ENCODE results near the gene ASIC4. TPM values are rescaled to one million over a fixed set of nuclear protein-coding genes. Genes with fewer than 3 reads are reported as not detected.

Gene ASIC4
- total RNA-seq, 1 experiment from 2014 or later: 0.21 TPM

GRCh38 chr2:219489315-219489714 is 25.0 kb upstream of the ASIC4 start:
- in situ Hi-C loops (cut with HindIII; ENCODE audit: low pct_unique_long_range_greater_than_20kb, low sequenced_read_pairs) (no loop called here), intact Hi-C loops (cut with micrococcal nuclease; ENCODE audit: unreplicated experiment) (no loop called here)
- POLR2A ChIA-PET: no interaction called here
- H3K9me3 ChIP-seq (ENCODE audit: control insufficient read depth, insufficient read depth, low read depth, low read length): no peaks in the 10 kb centered on the region
- no peaks in the 10 kb centered on the region for H3K36me3 ChIP-seq (ENCODE audit: control insufficient read depth, insufficient read depth, low read length)
- ATAC-seq (no peak), DNase-seq (ENCODE audit: low read depth, low spot score) (no peak)
- no peaks in the 10 kb centered on the region for H3K27me3 ChIP-seq (ENCODE audit: control insufficient read depth, insufficient read depth, low read length)
- no TSS peak for BruUV-seq (replicated peaks)
- TF ChIP-seq TCF7L2 (IDR thresholded peaks at IDR 0.05; ENCODE audit: low read depth, low read length): no peak
- TF ChIP-seq CTCF (IDR thresholded peaks at IDR 0.05): no peak
- TF ChIP-seq SIN3A (IDR thresholded peaks at IDR 0.05; ENCODE audit: borderline replicate concordance, insufficient read depth, low read depth, low read length): no peak
- TF ChIP-seq POLR2AphosphoS5 (IDR thresholded peaks at IDR 0.05; ENCODE audit: low read depth, low read length): no peak
- no peak for TF ChIP-seq REST (IDR thresholded peaks at IDR 0.05; ENCODE audit: insufficient read depth in 1 of 2, low read depth in 2 of 2, low read length in 1 of 2)
- no peak overlapping the region for H3K27ac ChIP-seq (ENCODE audit: low read length)
- H3K4me3 ChIP-seq (ENCODE audit: low read depth in 2 of 2, low read length in 2 of 2): no peak overlapping the region
- H3K4me1 ChIP-seq (ENCODE audit: control insufficient read depth, insufficient read depth, low read length): no peaks in the 10 kb centered on the region
- CTCF ChIA-PET: no interaction called here

GRCh38 chr2:219490186-219490585 is 24.1 kb upstream of the ASIC4 start:
- no peak overlapping the region for H3K4me3 ChIP-seq (ENCODE audit: low read depth in 2 of 2, low read length in 2 of 2)
- H3K27me3 ChIP-seq (ENCODE audit: control insufficient read depth, insufficient read depth, low read length): no peaks in the 10 kb centered on the region
- intact Hi-C loops (cut with micrococcal nuclease; ENCODE audit: unreplicated experiment) (no loop called here), in situ Hi-C loops (cut with HindIII; ENCODE audit: low pct_unique_long_range_greater_than_20kb, low sequenced_read_pairs) (no loop called here)
- no peak for TF ChIP-seq POLR2AphosphoS5 (IDR thresholded peaks at IDR 0.05; ENCODE audit: low read depth, low read length)
- TF ChIP-seq SIN3A (IDR thresholded peaks at IDR 0.05; ENCODE audit: borderline replicate concordance, insufficient read depth, low read depth, low read length): no peak
- TF ChIP-seq TCF7L2 (IDR thresholded peaks at IDR 0.05; ENCODE audit: low read depth, low read length): no peak
- TF ChIP-seq CTCF (IDR thresholded peaks at IDR 0.05): no peak
- TF ChIP-seq REST (IDR thresholded peaks at IDR 0.05; ENCODE audit: insufficient read depth in 1 of 2, low read depth in 2 of 2, low read length in 1 of 2): no peak
- ATAC-seq (no peak), DNase-seq (ENCODE audit: low read depth, low spot score) (no peak)
- no peaks in the 10 kb centered on the region for H3K9me3 ChIP-seq (ENCODE audit: control insufficient read depth, insufficient read depth, low read depth, low read length)
- no peaks in the 10 kb centered on the region for H3K36me3 ChIP-seq (ENCODE audit: control insufficient read depth, insufficient read depth, low read length)
- BruUV-seq (replicated peaks): no TSS peak
- no peak overlapping the region for H3K27ac ChIP-seq (ENCODE audit: low read length)
- peaks cover under 1% of the 10 kb centered on the region; the same call in 1 of the 2 replicates for H3K4me1 ChIP-seq (ENCODE audit: control insufficient read depth, insufficient read depth, low read length)
- CTCF ChIA-PET: no interaction called here
- POLR2A ChIA-PET: no interaction called here
